Effector memory CD4-positive, alpha-beta T cell (primary cell): ENCODE measurements around the gene ACO2.

Experiments
- DNase-seq, 3 donors: peaks; one replicate each; pipeline ENCODE4 v3.0.0-alpha.2; 2020
- H3K27ac ChIP-seq: 2 replicates; pipeline ENCODE4 v1.7.0; 2013; ENCODE audit warnings: mild to moderate bottlenecking, low read length, moderate library complexity; ENCODE audit not compliant: insufficient read depth, poor library complexity, severe bottlenecking
- H3K27me3 ChIP-seq: replicated peaks from 2 replicates; pipeline ENCODE4 v1.7.0; 2013; ENCODE audit warnings: mild to moderate bottlenecking, low read length; ENCODE audit not compliant: insufficient read depth, control insufficient read depth, poor library complexity, severe bottlenecking
- H3K36me3 ChIP-seq: 2 replicates; pipeline ENCODE4 v1.7.0; 2013; ENCODE audit warnings: mild to moderate bottlenecking, low read length, moderate library complexity; ENCODE audit not compliant: control insufficient read depth, insufficient read depth
- H3K4me1 ChIP-seq: 2 replicates; pipeline ENCODE4 v1.7.0; 2013; ENCODE audit warnings: low read length, mild to moderate bottlenecking; ENCODE audit not compliant: control insufficient read depth, insufficient read depth, poor library complexity, severe bottlenecking
- H3K4me3 ChIP-seq: 2 replicates; pipeline ENCODE4 v1.7.0; 2013; ENCODE audit warnings: low read length, low read depth, mild to moderate bottlenecking; ENCODE audit not compliant: insufficient read depth, poor library complexity, severe bottlenecking
- H3K9me3 ChIP-seq: 2 replicates; pipeline ENCODE4 v1.7.0; 2013; ENCODE audit warnings: mild to moderate bottlenecking, low read length, moderate library complexity; ENCODE audit not compliant: control insufficient read depth

Gene ACO2

DNA sequence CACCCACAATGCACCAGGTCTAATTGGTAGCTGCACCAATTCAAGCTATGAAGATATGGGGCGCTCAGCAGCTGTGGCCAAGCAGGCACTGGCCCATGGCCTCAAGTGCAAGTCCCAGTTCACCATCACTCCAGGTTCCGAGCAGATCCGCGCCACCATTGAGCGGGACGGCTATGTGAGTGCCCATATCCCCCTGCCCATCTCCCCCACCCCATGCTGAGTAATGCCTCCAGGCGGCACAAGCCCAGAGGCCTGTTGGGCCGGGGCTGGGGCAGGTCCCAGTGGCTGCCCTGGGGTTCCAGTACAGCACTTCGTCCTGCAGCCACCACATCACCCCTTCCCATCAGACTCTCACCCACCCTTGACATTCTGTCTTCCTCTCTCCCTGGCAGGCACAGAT lies 53.9 kb downstream of the ACO2 start:
- Histone ChIP-seq H3K27me3 (no peaks in the 10 kb centered on the region), H3K4me1 (peaks cover 13% of the 10 kb centered on the region), H3K9me3 (no peaks in the 10 kb centered on the region), H3K4me3 (no peak overlapping the region), H3K27ac (no peak overlapping the region), H3K36me3 (peaks cover 28% of the 10 kb centered on the region)
- DNase-seq: no peak

DNA sequence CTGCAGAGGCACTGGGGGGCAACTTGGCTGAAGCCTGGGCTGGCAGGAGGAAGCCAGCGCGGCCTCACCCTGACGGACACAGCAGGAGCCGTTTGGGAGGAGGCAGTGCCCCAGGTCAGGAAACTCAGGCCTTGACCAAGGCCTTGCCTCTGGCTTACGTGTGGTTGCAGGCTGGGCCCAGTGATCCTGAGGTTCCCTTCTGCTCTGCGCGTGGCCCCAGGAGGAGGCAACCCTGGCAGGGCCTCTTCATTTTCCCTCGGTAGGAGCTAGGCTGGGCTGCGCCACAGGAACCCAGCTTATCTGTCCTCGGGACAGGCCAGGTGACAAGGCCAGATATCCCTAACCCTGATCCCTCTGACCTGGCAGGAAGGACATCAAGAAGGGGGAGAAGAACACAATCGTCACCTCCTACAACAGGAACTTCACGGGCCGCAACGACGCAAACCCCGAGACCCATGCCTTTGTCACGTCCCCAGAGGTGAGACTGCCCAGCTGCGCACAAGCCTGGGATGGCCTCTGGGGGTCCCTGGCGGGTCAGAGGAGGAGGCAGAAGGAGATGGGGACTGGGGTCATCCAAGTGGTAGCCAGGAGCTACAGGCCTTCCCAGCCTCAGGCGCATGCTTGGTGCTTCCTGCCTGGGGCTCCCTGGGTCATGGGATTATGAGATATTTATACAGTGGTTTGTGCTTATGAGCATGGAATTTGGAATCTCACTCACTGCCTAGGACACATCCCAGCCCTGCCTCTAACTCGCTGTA lies 54.7 kb downstream of the ACO2 start:
- Histone ChIP-seq H3K4me1 (peaks cover 13% of the 10 kb centered on the region), H3K9me3 (no peaks in the 10 kb centered on the region), H3K4me3 (no peak overlapping the region), H3K27me3 (no peaks in the 10 kb centered on the region), H3K27ac (no peak overlapping the region), H3K36me3 (peaks cover 36% of the 10 kb centered on the region)
- DNase-seq: no peak

DNA sequence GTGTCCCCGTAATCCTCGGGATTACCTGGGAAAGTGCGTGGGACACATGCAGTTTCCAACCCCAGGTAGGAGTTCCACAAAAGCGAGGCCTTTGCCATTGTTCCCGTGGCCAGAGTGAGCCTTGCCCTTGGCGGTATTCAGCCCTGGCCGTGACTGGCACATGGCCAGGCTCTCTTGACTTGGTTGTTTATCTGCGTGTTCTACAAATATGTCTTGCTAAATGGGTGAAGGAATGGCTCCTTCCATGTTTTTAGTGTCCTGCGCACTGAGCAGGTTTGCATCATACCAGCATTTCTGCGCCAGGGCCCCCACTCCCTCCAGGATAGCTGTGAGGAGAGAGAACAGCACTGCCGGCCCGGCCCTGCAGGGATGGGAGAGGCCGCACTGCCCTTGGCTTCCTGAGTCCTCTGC lies 55.3 kb downstream of the ACO2 start:
- Histone ChIP-seq H3K27me3 (no peaks in the 10 kb centered on the region), H3K4me1 (peaks cover 13% of the 10 kb centered on the region), H3K36me3 (peaks cover 42% of the 10 kb centered on the region), H3K9me3 (no peaks in the 10 kb centered on the region), H3K27ac (peak overlapping the region; percentile 49), H3K4me3 (no peak overlapping the region)
- no peak for DNase-seq

DNA sequence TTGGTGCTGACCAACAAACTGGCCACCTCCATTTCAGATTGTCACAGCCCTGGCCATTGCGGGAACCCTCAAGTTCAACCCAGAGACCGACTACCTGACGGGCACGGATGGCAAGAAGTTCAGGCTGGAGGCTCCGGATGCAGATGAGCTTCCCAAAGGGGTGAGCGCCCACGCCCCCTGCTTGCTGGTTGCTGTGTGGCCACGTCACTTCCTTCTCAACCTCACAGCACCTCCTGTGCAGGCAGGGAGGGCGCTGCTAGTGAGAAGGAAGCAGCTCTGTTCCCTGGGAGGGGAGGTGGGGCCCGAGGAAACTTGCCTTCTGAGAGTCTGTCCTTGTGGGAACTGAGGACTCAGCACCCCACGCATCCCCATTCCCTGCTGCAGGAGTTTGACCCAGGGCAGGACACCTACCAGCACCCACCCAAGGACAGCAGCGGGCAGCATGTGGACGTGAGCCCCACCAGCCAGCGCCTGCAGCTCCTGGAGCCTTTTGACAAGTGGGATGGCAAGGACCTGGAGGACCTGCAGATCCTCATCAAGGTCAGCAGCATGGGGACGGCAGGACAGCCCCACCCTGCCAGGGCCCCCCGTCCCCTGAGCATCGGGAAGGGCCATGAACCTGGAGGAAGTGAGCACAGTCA lies 56.0 kb downstream of the ACO2 start:
- H3K27ac ChIP-seq: peak overlapping the region; percentile 49
- H3K36me3 ChIP-seq: peaks cover 45% of the 10 kb centered on the region
- H3K4me3 ChIP-seq: no peak overlapping the region
- peak in 2 of 3 donors; percentile 28 to 47 for DNase-seq
- H3K4me1 ChIP-seq: peaks cover 13% of the 10 kb centered on the region
- H3K27me3 ChIP-seq: no peaks in the 10 kb centered on the region
- H3K9me3 ChIP-seq: no peaks in the 10 kb centered on the region

DNA sequence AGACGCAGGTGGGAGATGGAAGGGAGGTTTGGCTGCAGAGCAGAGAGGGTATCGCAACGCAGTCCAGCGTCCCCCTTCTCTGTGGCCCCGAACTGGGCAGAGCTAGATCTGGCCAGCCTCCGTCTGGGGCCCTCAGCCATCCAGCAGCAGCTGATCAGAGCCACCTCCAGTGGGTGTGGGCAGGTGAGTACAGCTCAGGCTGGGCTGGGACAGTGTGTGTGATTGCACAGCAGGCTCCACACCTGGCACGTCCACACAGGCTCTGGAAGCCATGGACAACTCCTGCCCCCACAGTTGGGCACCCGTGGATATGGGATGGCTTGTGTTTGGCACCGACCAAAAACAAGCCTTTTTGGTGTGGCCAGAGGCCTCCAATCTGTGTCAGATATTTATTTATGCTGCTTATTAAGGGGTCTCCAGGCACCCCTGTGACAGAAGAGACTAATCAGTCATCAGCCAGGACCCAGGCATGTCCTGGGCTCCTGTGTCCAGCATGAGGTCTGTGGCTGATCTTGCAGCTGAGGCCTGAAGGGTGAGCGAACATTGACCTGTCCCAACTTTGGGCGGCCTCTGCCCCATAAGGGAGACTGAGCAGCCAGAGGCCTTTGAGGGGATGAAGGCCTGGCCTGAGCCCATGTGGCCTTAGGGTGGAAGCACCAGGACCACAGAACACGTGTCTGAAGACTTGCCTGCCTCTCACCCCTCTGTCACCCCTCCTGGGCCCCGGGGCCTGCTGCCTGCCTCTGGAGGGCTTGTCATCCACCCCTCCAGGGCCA lies 56.7 kb downstream of the ACO2 start:
- H3K36me3 ChIP-seq: peaks cover 51% of the 10 kb centered on the region
- no peak for DNase-seq
- H3K4me1 ChIP-seq: peaks cover 13% of the 10 kb centered on the region
- no peaks in the 10 kb centered on the region for H3K9me3 ChIP-seq
- H3K27me3 ChIP-seq: no peaks in the 10 kb centered on the region
- no peak overlapping the region for H3K4me3 ChIP-seq
- H3K27ac ChIP-seq: no peak overlapping the region

DNA sequence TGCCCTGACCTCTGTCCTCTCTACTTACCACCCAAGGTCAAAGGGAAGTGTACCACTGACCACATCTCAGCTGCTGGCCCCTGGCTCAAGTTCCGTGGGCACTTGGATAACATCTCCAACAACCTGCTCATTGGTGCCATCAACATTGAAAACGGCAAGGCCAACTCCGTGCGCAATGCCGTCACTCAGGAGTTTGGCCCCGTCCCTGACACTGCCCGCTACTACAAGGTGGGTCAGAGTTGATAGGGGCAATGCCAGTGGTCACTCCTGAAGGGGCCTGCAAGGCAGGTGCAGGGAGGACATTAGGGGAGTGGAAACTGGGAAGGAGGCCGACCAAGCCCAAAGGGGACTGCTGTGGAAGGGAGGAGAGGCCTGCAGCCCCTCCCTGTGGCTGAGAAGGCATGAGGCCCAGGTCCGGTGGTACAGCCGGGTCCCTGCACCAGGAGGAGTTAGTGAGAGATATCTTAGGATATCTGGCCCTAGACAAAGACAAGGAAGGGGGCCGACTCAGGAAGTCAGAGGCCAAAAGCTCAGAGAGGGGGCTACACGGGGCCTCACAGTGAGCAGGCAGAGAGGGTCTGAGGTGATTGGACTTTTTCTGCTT lies 57.4 kb downstream of the ACO2 start:
- no peak for DNase-seq
- Histone ChIP-seq H3K36me3 (peaks cover 56% of the 10 kb centered on the region), H3K27me3 (no peaks in the 10 kb centered on the region), H3K9me3 (no peaks in the 10 kb centered on the region), H3K4me1 (peaks cover 13% of the 10 kb centered on the region), H3K4me3 (no peak overlapping the region), H3K27ac (peak overlapping the region; percentile 30)

DNA sequence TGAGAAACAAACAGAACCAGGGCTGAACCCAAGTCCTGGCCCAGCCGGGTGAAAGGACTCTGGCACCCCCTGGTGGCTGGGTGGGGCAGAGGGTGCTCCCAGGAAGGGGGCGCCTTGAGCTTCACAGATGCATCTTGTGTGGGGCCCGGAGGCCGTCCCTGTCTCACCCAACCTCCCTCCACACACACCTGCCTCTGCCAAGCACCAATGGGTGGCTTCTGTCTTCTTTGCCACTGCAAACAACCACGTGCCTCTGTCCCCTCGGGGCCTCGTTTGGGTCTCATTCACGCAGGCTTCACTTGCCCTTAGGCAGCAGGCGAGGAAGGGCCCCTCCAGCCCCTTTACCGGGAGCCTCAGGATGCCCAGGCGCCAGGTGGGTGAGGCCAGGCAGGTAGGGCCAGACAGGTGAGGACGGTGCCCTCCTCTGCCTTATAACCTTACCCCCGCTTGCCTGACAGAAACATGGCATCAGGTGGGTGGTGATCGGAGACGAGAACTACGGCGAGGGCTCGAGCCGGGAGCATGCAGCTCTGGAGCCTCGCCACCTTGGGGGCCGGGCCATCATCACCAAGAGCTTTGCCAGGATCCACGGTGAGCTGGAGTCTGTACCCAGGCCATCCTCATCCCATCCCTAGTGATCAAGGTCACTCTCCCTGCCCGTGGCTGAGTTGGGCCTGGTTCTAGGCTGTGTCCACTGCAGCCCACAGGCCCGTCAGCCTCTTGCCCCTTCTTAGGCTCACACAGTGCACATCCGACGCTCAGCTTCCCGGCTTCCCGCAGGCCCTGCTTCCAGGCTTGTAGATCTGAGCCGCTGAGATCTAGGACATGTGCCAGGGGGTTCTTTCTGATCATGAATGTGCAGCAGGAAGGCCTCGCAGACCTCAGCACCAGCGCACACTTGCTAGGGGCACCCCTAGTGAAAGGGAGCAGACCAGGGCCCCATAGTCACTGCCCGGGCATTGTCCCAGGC lies 58.2 kb downstream of the ACO2 start:
- H3K4me1 ChIP-seq: peaks cover 13% of the 10 kb centered on the region
- H3K36me3 ChIP-seq: peaks cover 64% of the 10 kb centered on the region
- no peak overlapping the region for H3K27ac ChIP-seq
- H3K4me3 ChIP-seq: no peak overlapping the region
- no peaks in the 10 kb centered on the region for H3K9me3 ChIP-seq
- no peaks in the 10 kb centered on the region for H3K27me3 ChIP-seq
- DNase-seq: peak; percentile 37 to 58 (median 51)

DNA sequence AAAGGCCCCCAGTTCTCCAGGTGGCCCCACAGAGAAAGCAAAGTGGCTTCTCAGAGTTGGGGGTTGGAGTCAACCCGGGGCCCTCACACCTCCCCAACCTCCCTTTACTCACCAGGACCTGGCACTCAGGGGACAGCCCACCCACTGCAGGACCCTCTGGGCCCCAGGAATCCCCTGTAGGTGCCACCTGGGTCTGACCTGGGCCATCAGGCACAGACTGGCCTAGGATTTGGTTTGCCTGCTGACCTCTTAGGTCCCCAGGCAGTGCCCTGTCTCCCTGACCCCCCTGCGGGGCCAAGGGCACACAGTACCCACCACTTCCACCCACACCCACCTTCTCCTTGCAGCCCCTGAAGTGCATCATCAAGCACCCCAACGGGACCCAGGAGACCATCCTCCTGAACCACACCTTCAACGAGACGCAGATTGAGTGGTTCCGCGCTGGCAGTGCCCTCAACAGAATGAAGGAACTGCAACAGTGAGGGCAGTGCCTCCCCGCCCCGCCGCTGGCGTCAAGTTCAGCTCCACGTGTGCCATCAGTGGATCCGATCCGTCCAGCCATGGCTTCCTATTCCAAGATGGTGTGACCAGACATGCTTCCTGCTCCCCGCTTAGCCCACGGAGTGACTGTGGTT lies 59.3 kb downstream of the ACO2 start:
- no peak overlapping the region for H3K27ac ChIP-seq
- H3K4me1 ChIP-seq: peaks cover 13% of the 10 kb centered on the region
- H3K27me3 ChIP-seq: no peaks in the 10 kb centered on the region
- no peak for DNase-seq
- no peaks in the 10 kb centered on the region for H3K9me3 ChIP-seq
- no peak overlapping the region for H3K4me3 ChIP-seq
- H3K36me3 ChIP-seq: peaks cover 70% of the 10 kb centered on the region
